Hepatocyte (in vitro differentiated cells): ENCODE data around the gene JAG1.

ENCODE experiments used
- CTCF ChIP-seq: fragments of 200-600 bp; sonication (generic); IDR thresholded peaks from 2 replicates; pipeline ENCODE4 v1.5.1; 2016; ENCODE audit warnings: antibody characterized with exemption, mild to moderate bottlenecking; ENCODE audit not compliant: poor library complexity
- EZH2 ChIP-seq: fragments of 200-600 bp; sonication (generic); IDR thresholded peaks from 2 replicates; pipeline ENCODE4 v1.6.1; 2016; ENCODE audit warnings: antibody characterized with exemption, mild to moderate bottlenecking, borderline replicate concordance

- TF ChIP-seq CTCF (no peak), EZH2 (no peak)
Measured at GRCh38 chr20:10659651-10660601, 13.9 kb downstream of the JAG1 start.
